SH-SY5Y (cell line): ENCODE measurements around the gene FAM162A.

ENCODE experiments used
- GATA2 ChIP-seq: IDR thresholded peaks from 2 replicates; pipeline ENCODE4 v1.6.1; 2011; ENCODE audit warnings: mild to moderate bottlenecking, low read depth, low read length
- GATA3 ChIP-seq: IDR thresholded peaks from 2 replicates; pipeline ENCODE4 v1.6.1; 2011; ENCODE audit warnings: low read depth, mild to moderate bottlenecking, low read length, moderate library complexity

- TF ChIP-seq GATA2 (no peak), GATA3 (no peak)
Measured at GRCh38 chr3:122416966-122417365, 33.0 kb downstream of the FAM162A start.
